Measurements from ENCODE around the gene PODXL2.

The PODXL2 gene

DNA sequence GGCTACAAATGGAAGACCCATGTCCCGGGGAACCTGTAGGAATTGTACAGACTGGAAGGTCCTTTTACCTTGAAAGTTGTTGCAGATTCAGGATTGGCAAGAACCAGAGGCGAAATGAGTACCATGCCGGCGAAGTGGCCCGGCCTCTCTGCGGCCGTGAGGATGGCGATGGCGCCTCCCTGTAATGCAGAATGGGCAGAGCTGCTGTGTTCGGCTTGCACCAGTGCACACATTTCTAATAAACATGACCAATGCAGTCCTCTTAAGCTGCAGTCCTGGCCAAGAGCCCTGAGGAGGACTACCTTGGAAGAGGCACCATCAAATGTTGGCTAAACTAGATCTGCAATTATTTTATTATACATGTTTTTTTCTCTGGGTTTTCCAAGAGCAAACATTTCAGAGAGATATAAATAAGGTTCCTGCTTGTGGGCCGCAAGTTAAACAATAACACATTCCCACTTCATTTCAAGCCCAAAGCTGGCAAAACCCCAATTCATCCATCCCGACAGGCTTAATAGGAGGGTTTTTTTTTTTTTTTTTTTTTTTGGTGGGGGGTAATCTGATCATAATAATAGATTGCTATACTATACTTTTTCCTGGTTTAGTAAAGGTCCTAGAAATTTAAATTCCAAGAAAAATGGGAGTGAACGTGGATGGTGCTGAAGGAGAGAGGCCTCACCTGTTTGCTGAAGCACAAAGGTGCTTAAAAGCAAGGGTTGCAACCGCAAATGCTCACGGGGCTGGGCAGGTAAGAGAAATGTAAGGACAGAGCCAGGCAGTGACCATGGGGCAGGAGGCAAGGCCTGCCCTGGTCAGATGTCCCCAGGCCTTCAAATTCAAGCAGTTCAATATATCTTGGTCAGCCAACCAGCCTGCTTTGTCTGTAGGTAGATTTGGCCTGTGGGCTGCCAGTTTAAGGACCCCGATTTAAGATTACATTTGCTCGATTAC, 92.3 kb downstream of the PODXL2 start:
- TF ChIP-seq, protein P1, sequence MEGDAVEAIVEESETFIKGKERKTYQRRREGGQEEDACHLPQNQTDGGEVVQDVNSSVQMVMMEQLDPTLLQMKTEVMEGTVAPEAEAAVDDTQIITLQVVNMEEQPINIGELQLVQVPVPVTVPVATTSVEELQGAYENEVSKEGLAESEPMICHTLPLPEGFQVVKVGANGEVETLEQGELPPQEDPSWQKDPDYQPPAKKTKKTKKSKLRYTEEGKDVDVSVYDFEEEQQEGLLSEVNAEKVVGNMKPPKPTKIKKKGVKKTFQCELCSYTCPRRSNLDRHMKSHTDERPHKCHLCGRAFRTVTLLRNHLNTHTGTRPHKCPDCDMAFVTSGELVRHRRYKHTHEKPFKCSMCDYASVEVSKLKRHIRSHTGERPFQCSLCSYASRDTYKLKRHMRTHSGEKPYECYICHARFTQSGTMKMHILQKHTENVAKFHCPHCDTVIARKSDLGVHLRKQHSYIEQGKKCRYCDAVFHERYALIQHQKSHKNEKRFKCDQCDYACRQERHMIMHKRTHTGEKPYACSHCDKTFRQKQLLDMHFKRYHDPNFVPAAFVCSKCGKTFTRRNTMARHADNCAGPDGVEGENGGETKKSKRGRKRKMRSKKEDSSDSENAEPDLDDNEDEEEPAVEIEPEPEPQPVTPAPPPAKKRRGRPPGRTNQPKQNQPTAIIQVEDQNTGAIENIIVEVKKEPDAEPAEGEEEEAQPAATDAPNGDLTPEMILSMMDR (IDR thresholded peaks at IDR 0.05; ENCODE audit: low read depth, low read length, missing control alignments): no peak
- in situ Hi-C loops (cut with HindIII; ENCODE audit: low pct_ligation_motif_present, low sequenced_read_pairs): no loop called here
- Histone ChIP-seq H3K36me3 (replicated peaks) (no peaks in the 10 kb centered on the region), H3K27ac (no peak overlapping the region), H3K27me3 (replicated peaks) (no peaks in the 10 kb centered on the region), H3K4me3 (ENCODE audit: low read depth, low read length) (no peak overlapping the region)
- no peak for DNase-seq

DNA sequence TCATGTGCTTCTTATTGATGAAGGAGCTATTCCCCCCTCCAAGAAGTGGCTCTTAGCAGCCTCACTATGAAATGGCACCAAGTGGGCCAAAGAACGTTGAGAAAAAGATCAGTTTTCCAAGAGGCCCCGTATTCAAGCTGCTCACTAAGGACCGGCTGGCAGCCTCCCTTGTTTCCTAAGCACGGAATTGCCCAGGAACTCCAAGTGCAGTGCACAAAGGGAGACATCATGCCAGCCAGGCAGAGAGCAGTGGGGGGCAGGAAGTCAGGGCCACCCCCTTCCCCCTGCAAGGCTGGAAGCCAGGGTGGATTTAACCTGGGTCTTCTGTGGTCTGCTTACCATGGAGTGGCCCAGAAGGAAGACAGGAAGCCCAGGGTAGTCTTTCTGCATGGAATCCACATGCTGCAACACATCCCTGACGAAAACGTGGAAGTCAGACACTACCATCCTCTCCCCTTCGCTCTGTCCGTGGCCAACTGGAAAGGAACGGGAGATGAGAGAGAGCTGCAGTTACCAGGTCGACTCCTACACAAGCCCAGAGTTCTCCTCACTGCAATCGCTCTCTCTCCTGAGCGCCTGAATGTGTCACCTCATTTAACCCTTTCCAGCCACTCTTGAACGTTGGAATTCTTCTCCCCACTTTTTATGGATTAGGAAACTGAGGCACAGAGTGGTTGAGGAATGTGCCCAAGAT, 93.3 kb downstream of the PODXL2 start:
- H3K36me3 ChIP-seq (replicated peaks): no peaks in the 10 kb centered on the region

More for the DNA sequence above, 93.3 kb downstream of the PODXL2 start:
- TF ChIP-seq, protein P1 (IDR thresholded peaks at IDR 0.05; ENCODE audit: low read depth, low read length, missing control alignments): no peak
- no peak overlapping the region for H3K27ac ChIP-seq
- H3K4me3 ChIP-seq (ENCODE audit: low read depth, low read length): no peak overlapping the region
- no peaks in the 10 kb centered on the region for H3K27me3 ChIP-seq (replicated peaks)
- in situ Hi-C loops (cut with HindIII; ENCODE audit: low pct_ligation_motif_present, low sequenced_read_pairs): no loop called here
- DNase-seq: no peak
